GM12878 (cell line): ENCODE results near the gene OSCP1. TPM values are rescaled to one million over a fixed set of nuclear protein-coding genes. Genes with fewer than 3 reads are reported as not detected.

ENCODE experiments used
- BHLHE40 ChIP-seq, 2 experiments: fragments of 450-650 bp in 1 of 2; IDR thresholded peaks; 2 replicates each; pipeline ENCODE4 v1.6.1; 2011 to 2017; ENCODE audit warnings: low read depth in 2 of 2, borderline replicate concordance in 1 of 2, improper control_type of control experiment in 1 of 2, low read length in 1 of 2, mild to moderate bottlenecking in 1 of 2
- BRCA1 ChIP-seq: IDR thresholded peaks from 2 replicates; pipeline ENCODE4 v1.6.1; 2011; ENCODE audit warnings: low read depth, low read length, improper control_type of control experiment
- EP300 ChIP-seq, 2 experiments: fragments of 150-350 bp in 1 of 2; IDR thresholded peaks; 2 replicates each; pipeline ENCODE4 v1.6.1; 2011 to 2012; ENCODE audit warnings: low read depth in 2 of 2, low read length in 2 of 2, borderline replicate concordance in 1 of 2, improper control_type of control experiment in 1 of 2, inconsistent platforms in 1 of 2; ENCODE audit not compliant: control insufficient read depth in 1 of 2
- JUND ChIP-seq: IDR thresholded peaks from 2 replicates; pipeline ENCODE4 v1.6.1; 2012; ENCODE audit warnings: low read depth, mild to moderate bottlenecking, low read length, improper control_type of control experiment, moderate library complexity
- NBN ChIP-seq: fragments of 450-650 bp; IDR thresholded peaks from 2 replicates; pipeline ENCODE4 v1.6.1; 2016
- POLR2A ChIP-seq: IDR thresholded peaks from 2 replicates; pipeline ENCODE4 v1.6.1; 2011; ENCODE audit warnings: low read depth, mild to moderate bottlenecking, low read length
- RELB ChIP-seq: fragments of 450-650 bp; IDR thresholded peaks from 2 replicates; pipeline ENCODE4 v1.6.1; 2017; ENCODE audit warnings: low read depth, mild to moderate bottlenecking, moderate library complexity
- YY1 ChIP-seq: IDR thresholded peaks from 2 replicates; pipeline ENCODE4 v1.6.1; 2011; ENCODE audit warnings: low read depth, mild to moderate bottlenecking, low read length
- ZNF24 ChIP-seq: fragments of 450-650 bp; IDR thresholded peaks from 2 replicates; pipeline ENCODE4 v1.6.1; 2017; ENCODE audit warnings: antibody characterized with exemption, mild to moderate bottlenecking
- polyA plus RNA-seq, 11 experiments: library from polyadenylated mRNA; depleted of rRNA in 4 of 11; unstranded in 6 of 11; stranded (reverse) in 5 of 11; fragments of >200 nt; fragmentation: Nextera tagmentation in 4 of 11; fragmentation: Illumina TruSeq in 1 of 11; extraction: Ambion mirVana in 4 of 11; extraction: Trizol in 1 of 11; gene quantifications; 1 replicate in 1 of 11; 2 replicates in 10 of 11; pipeline versions ENCODE4 v1.2.1 to v1.2.3, GENCODE V29; 2011 to 2016; ENCODE audit warnings: inconsistent platforms in 2 of 11, missing spikeins in 2 of 11, low read depth in 1 of 11
- total RNA-seq, 4 experiments: library from RNA; depleted of rRNA in 3 of 4; stranded (reverse); fragments of >200 nt in 3 of 4; fragmentation: Illumina TruSeq in 1 of 4; extraction: Trizol in 1 of 4; gene quantifications; 2 replicates each; pipeline versions ENCODE4 v1.2.1 to v1.2.3, GENCODE V29; 2013 to 2021
- TF ChIP-seq, protein P1 (sequence below): fragments of 450-650 bp; IDR thresholded peaks from 2 replicates; pipeline ENCODE4 v1.6.1; 2016; ENCODE audit warnings: mild to moderate bottlenecking, moderate library complexity, borderline replicate concordance
- TF ChIP-seq, protein P2 (sequence below): fragments of 450-650 bp; IDR thresholded peaks from 2 replicates; pipeline ENCODE4 v1.6.1; 2017; ENCODE audit warnings: mild to moderate bottlenecking
- TF ChIP-seq, protein P3 (sequence below): fragments of 150-350 bp; IDR thresholded peaks from 2 replicates; pipeline ENCODE4 v1.6.1; 2016; ENCODE audit warnings: low read depth, low read length
- TF ChIP-seq, protein P4 (sequence below): fragments of 450-650 bp; IDR thresholded peaks from 2 replicates; pipeline ENCODE4 v1.6.1; 2017; ENCODE audit warnings: mild to moderate bottlenecking, low read depth, inconsistent platforms; ENCODE audit not compliant: poor library complexity, severe bottlenecking

Gene OSCP1
- total and polyA plus RNA-seq, 10 of the 15 experiments (the other 5 are each of a cell fraction or from before 2014, with no cell fraction given), result 1.8 to 5.9 (median 3.0) TPM

- TF ChIP-seq, protein P1, sequence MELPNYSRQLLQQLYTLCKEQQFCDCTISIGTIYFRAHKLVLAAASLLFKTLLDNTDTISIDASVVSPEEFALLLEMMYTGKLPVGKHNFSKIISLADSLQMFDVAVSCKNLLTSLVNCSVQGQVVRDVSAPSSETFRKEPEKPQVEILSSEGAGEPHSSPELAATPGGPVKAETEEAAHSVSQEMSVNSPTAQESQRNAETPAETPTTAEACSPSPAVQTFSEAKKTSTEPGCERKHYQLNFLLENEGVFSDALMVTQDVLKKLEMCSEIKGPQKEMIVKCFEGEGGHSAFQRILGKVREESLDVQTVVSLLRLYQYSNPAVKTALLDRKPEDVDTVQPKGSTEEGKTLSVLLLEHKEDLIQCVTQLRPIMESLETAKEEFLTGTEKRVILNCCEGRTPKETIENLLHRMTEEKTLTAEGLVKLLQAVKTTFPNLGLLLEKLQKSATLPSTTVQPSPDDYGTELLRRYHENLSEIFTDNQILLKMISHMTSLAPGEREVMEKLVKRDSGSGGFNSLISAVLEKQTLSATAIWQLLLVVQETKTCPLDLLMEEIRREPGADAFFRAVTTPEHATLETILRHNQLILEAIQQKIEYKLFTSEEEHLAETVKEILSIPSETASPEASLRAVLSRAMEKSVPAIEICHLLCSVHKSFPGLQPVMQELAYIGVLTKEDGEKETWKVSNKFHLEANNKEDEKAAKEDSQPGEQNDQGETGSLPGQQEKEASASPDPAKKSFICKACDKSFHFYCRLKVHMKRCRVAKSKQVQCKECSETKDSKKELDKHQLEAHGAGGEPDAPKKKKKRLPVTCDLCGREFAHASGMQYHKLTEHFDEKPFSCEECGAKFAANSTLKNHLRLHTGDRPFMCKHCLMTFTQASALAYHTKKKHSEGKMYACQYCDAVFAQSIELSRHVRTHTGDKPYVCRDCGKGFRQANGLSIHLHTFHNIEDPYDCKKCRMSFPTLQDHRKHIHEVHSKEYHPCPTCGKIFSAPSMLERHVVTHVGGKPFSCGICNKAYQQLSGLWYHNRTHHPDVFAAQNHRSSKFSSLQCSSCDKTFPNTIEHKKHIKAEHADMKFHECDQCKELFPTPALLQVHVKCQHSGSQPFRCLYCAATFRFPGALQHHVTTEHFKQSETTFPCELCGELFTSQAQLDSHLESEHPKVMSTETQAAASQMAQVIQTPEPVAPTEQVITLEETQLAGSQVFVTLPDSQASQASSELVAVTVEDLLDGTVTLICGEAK, result peak; percentile 23; the same call in 1 of the 2 replicates
- TF ChIP-seq RELB, result 0 out of 2 replicates have a peak, but pooled peaks have one; percentile 16
- TF ChIP-seq JUND, result no peak
- TF ChIP-seq POLR2A, result peak; percentile 57
- TF ChIP-seq BRCA1, result no peak
- TF ChIP-seq BHLHE40 (IDR thresholded peaks at IDR 0.05; ENCODE audit: borderline replicate concordance in 1 of 2, low read depth in 2 of 2, low read length in 1 of 2), result peak in 1 of 2 experiments; percentile 34; a peak in 2 of 4 replicates
- 0 out of 2 replicates have a peak, but pooled peaks have one; percentile 42 for TF ChIP-seq YY1
- TF ChIP-seq EP300 (IDR thresholded peaks at IDR 0.05; ENCODE audit: borderline replicate concordance in 1 of 2, control insufficient read depth in 1 of 2, low read depth in 2 of 2, low read length in 2 of 2), result no peak
- TF ChIP-seq ZNF24, result peak; percentile 95
- TF ChIP-seq, protein P2, sequence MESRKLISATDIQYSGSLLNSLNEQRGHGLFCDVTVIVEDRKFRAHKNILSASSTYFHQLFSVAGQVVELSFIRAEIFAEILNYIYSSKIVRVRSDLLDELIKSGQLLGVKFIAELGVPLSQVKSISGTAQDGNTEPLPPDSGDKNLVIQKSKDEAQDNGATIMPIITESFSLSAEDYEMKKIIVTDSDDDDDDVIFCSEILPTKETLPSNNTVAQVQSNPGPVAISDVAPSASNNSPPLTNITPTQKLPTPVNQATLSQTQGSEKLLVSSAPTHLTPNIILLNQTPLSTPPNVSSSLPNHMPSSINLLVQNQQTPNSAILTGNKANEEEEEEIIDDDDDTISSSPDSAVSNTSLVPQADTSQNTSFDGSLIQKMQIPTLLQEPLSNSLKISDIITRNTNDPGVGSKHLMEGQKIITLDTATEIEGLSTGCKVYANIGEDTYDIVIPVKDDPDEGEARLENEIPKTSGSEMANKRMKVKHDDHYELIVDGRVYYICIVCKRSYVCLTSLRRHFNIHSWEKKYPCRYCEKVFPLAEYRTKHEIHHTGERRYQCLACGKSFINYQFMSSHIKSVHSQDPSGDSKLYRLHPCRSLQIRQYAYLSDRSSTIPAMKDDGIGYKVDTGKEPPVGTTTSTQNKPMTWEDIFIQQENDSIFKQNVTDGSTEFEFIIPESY, result no peak
- TF ChIP-seq, protein P3, sequence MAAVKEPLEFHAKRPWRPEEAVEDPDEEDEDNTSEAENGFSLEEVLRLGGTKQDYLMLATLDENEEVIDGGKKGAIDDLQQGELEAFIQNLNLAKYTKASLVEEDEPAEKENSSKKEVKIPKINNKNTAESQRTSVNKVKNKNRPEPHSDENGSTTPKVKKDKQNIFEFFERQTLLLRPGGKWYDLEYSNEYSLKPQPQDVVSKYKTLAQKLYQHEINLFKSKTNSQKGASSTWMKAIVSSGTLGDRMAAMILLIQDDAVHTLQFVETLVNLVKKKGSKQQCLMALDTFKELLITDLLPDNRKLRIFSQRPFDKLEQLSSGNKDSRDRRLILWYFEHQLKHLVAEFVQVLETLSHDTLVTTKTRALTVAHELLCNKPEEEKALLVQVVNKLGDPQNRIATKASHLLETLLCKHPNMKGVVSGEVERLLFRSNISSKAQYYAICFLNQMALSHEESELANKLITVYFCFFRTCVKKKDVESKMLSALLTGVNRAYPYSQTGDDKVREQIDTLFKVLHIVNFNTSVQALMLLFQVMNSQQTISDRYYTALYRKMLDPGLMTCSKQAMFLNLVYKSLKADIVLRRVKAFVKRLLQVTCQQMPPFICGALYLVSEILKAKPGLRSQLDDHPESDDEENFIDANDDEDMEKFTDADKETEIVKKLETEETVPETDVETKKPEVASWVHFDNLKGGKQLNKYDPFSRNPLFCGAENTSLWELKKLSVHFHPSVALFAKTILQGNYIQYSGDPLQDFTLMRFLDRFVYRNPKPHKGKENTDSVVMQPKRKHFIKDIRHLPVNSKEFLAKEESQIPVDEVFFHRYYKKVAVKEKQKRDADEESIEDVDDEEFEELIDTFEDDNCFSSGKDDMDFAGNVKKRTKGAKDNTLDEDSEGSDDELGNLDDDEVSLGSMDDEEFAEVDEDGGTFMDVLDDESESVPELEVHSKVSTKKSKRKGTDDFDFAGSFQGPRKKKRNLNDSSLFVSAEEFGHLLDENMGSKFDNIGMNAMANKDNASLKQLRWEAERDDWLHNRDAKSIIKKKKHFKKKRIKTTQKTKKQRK, result no peak
- TF ChIP-seq NBN, result 0 out of 2 replicates have a peak, but pooled peaks have one; percentile 26
- TF ChIP-seq, protein P4, sequence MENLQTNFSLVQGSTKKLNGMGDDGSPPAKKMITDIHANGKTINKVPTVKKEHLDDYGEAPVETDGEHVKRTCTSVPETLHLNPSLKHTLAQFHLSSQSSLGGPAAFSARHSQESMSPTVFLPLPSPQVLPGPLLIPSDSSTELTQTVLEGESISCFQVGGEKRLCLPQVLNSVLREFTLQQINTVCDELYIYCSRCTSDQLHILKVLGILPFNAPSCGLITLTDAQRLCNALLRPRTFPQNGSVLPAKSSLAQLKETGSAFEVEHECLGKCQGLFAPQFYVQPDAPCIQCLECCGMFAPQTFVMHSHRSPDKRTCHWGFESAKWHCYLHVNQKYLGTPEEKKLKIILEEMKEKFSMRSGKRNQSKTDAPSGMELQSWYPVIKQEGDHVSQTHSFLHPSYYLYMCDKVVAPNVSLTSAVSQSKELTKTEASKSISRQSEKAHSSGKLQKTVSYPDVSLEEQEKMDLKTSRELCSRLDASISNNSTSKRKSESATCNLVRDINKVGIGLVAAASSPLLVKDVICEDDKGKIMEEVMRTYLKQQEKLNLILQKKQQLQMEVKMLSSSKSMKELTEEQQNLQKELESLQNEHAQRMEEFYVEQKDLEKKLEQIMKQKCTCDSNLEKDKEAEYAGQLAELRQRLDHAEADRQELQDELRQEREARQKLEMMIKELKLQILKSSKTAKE, result peak; percentile 58
Measured at GRCh38 chr1:36384542-36385409, 65.5 kb downstream of the OSCP1 start (continued).
